ENCODE measurements around the gene ZNF738. TPM values are rescaled to one million over a fixed set of nuclear protein-coding genes. Genes with fewer than 3 reads are reported as not detected.
"Not testable (repeated sequence)": the region's sequence is repeated elsewhere in the genome, so short reads cannot be mapped to it uniquely, and the experiment has no call there.

ZNF738 gene
- total RNA-seq, 1 donor from 2014 or later: 3.3 TPM

- no peak for TF ChIP-seq CTCF (IDR thresholded peaks at IDR 0.05; ENCODE audit: borderline replicate concordance)
- H3K27ac ChIP-seq (replicated peaks): no peak overlapping the region
- H3K4me1 ChIP-seq: no peaks in the 10 kb centered on the region
- no peak overlapping the region for H3K4me3 ChIP-seq
- no peaks in the 10 kb centered on the region for H3K27me3 ChIP-seq (ENCODE audit: low read depth)
- H3K9me3 ChIP-seq (replicated peaks): peaks cover 50% of the 10 kb centered on the region
- intact Hi-C loops (cut with micrococcal nuclease): no loop called here
- no peaks in the 10 kb centered on the region for H3K36me3 ChIP-seq
- DNase-seq: no peak
Measured at GRCh38 chr19:21335721-21336120, 23.1 kb upstream of the ZNF738 start.

- intact Hi-C loops (cut with micrococcal nuclease); H3K36me3 ChIP-seq; H3K27ac ChIP-seq (replicated peaks); H3K27me3 ChIP-seq (ENCODE audit: low read depth); DNase-seq; H3K4me3 ChIP-seq; H3K4me1 ChIP-seq: not testable (repeated sequence)
- H3K9me3 ChIP-seq (replicated peaks): peaks cover 49% of the 10 kb centered on the region
Measured at GRCh38 chr19:21344841-21345240, 14.0 kb upstream of the ZNF738 start.

- Histone ChIP-seq H3K4me3 (no peak overlapping the region), H3K27ac (replicated peaks) (no peak overlapping the region), H3K9me3 (replicated peaks) (peaks cover 23% of the 10 kb centered on the region), H3K27me3 (ENCODE audit: low read depth) (no peaks in the 10 kb centered on the region), H3K4me1 (no peaks in the 10 kb centered on the region), H3K36me3 (no peaks in the 10 kb centered on the region)
- TF ChIP-seq CTCF (IDR thresholded peaks at IDR 0.05; ENCODE audit: borderline replicate concordance): no peak
- no peak for DNase-seq
- intact Hi-C loops (cut with micrococcal nuclease): no loop called here
Measured at GRCh38 chr19:21352830-21353229, 6.0 kb upstream of the ZNF738 start.

GRCh38 chr19:21362291-21362690 lies 3.5 kb downstream of the ZNF738 start:
- Histone ChIP-seq H3K27me3 (ENCODE audit: low read depth) (no peaks in the 10 kb centered on the region), H3K4me1 (peaks cover 12% of the 10 kb centered on the region), H3K36me3 (peaks cover 27% of the 10 kb centered on the region), H3K4me3 (no peak overlapping the region), H3K9me3 (replicated peaks) (no peaks in the 10 kb centered on the region), H3K27ac (replicated peaks) (no peak overlapping the region)
- intact Hi-C loops (cut with micrococcal nuclease): no loop called here
- TF ChIP-seq CTCF (IDR thresholded peaks at IDR 0.05; ENCODE audit: borderline replicate concordance): no peak
- no peak for DNase-seq

GRCh38 chr19:21383980-21384582 lies 25.3 kb downstream of the ZNF738 start:
- H3K4me3 ChIP-seq: no peak overlapping the region
- no peaks in the 10 kb centered on the region for H3K27me3 ChIP-seq (ENCODE audit: low read depth)
- peaks cover 57% of the 10 kb centered on the region for H3K36me3 ChIP-seq
- H3K9me3 ChIP-seq (replicated peaks): peaks cover 100% of the 10 kb centered on the region
- TF ChIP-seq CTCF (IDR thresholded peaks at IDR 0.05; ENCODE audit: borderline replicate concordance): no peak
- no peaks in the 10 kb centered on the region for H3K4me1 ChIP-seq
- H3K27ac ChIP-seq (replicated peaks): no peak overlapping the region
- intact Hi-C loops (cut with micrococcal nuclease): no loop called here
- no peak for DNase-seq

- Histone ChIP-seq H3K36me3 (peaks cover 26% of the 10 kb centered on the region), H3K4me1 (peaks cover 46% of the 10 kb centered on the region), H3K9me3 (replicated peaks) (peaks cover 20% of the 10 kb centered on the region), H3K27ac (replicated peaks) (peak overlapping the region; percentile 90), H3K4me3 (no peak overlapping the region), H3K27me3 (ENCODE audit: low read depth) (no peaks in the 10 kb centered on the region)
- no peak for DNase-seq
- intact Hi-C loops (cut with micrococcal nuclease): no loop called here
- no peak for TF ChIP-seq CTCF (IDR thresholded peaks at IDR 0.05; ENCODE audit: borderline replicate concordance)
Measured at GRCh38 chr19:21396121-21396520, 37.3 kb downstream of the ZNF738 start.
